ENCODE measurements around the gene RBBP6. TPM values are rescaled to one million over a fixed set of nuclear protein-coding genes. Genes with fewer than 3 reads are reported as not detected.

Gene RBBP6
- total RNA-seq, 1 experiment from 2014 or later, result 54.8 TPM

- H3K27me3 ChIP-seq (ENCODE audit: insufficient read depth, low read length), result no peaks in the 10 kb centered on the region
- H3T11ph ChIP-seq (ENCODE audit: low read length), result no peak overlapping the region
- Mint-ChIP-seq H3K27me3 (ENCODE audit: low read depth) (no peaks in the 10 kb centered on the region), H3K27ac (no peak overlapping the region), H3K4me3 (no peak overlapping the region), H3K36me3 (ENCODE audit: insufficient read depth in 1 of 3, low read depth in 3 of 3) (peaks cover 22 to 56% (median 54%) of the 10 kb centered on the region in 3 experiments; a peak in 6 of 7 replicates), H3K9me3 (no peaks in the 10 kb centered on the region), H3K4me1 (0 out of 4 replicates have a peak, but pooled peaks cover 0 to 2% of the 10 kb centered on the region in 2 experiments)
- H2BK120ac ChIP-seq (ENCODE audit: low read depth, low read length, poor library complexity, severe bottlenecking), result no peak overlapping the region
- no peak overlapping the region for H3K4ac ChIP-seq (ENCODE audit: low read depth, low read length)
- H3K27ac ChIP-seq (ENCODE audit: insufficient read length, low read depth, low read length), result no peak overlapping the region
- no peak overlapping the region for H2AFZ ChIP-seq (ENCODE audit: low read length)
- H3K79me1 ChIP-seq (ENCODE audit: insufficient read depth, low read depth, low read length, poor library complexity, severe bottlenecking), result no peaks in the 10 kb centered on the region
- no peak overlapping the region for H3K9ac ChIP-seq (ENCODE audit: extremely low read depth, insufficient read length, low read length)
- no peaks in the 10 kb centered on the region for H3K4me1 ChIP-seq (ENCODE audit: insufficient read depth, low read length)
- H2BK12ac ChIP-seq (ENCODE audit: insufficient read length, low read depth, low read length), result no peak overlapping the region
- no peak overlapping the region for H2BK5ac ChIP-seq (ENCODE audit: insufficient read length, low read length)
- TF ChIP-seq CTCF (conservative IDR thresholded peaks at IDR 0.05), result no peak
- no peak overlapping the region for H2BK15ac ChIP-seq (ENCODE audit: low read depth, low read length)
- no peak overlapping the region for H3K4me2 ChIP-seq (ENCODE audit: insufficient read depth, insufficient read length, low read length)
- H3K23ac ChIP-seq (ENCODE audit: insufficient read length, low read depth, low read length), result no peak overlapping the region
- H2BK20ac ChIP-seq (ENCODE audit: low read depth, low read length, poor library complexity, severe bottlenecking), result no peak overlapping the region
- no peaks in the 10 kb centered on the region for H4K20me1 ChIP-seq (ENCODE audit: control insufficient read depth, insufficient read depth, insufficient read length)
- H4K5ac ChIP-seq (ENCODE audit: insufficient read length, low read depth, low read length), result no peak overlapping the region
- H4K8ac ChIP-seq (replicated peaks; ENCODE audit: insufficient read length, low read depth, low read length), result no peak overlapping the region
- H3K18ac ChIP-seq (ENCODE audit: insufficient read length, low read depth, low read length), result no peak overlapping the region
- no CpG with 5 or more reads among the region's 1 CpG for WGBS (ENCODE audit: extremely low coverage, insufficient read length, low lambda C conversion rate)
- H3K14ac ChIP-seq (ENCODE audit: insufficient read depth, low read length), result no peak overlapping the region
- no peaks in the 10 kb centered on the region for H3K9me3 ChIP-seq (ENCODE audit: control insufficient read depth, low read depth, low read length)
- no peak for DNase-seq
- H3K79me2 ChIP-seq (ENCODE audit: insufficient read depth, low read length), result no peaks in the 10 kb centered on the region
- H3K23me2 ChIP-seq (ENCODE audit: insufficient read length, low read depth, low read length, poor library complexity, severe bottlenecking), result no peaks in the 10 kb centered on the region
- H2AK5ac ChIP-seq (ENCODE audit: insufficient read length, low read length), result no peak overlapping the region
- no peak overlapping the region for H3K56ac ChIP-seq (ENCODE audit: insufficient read length, low read depth, low read length)
- H4K91ac ChIP-seq (ENCODE audit: insufficient read length, low read depth, low read length), result no peak overlapping the region
Observed at GRCh38 chr16:24553983-24554382, 14.6 kb downstream of the RBBP6 start.

Data from H9 (cell line).